HG02981 (cell line): ENCODE results near the gene RBBP4.
A peak's percentile ranks its signal among the peaks of the same experiment; 100 is the strongest.
"Not testable (repeated sequence)": the region's sequence is repeated elsewhere in the genome, so short reads cannot be mapped to it uniquely, and the experiment has no call there.

ENCODE experiments used
- ATAC-seq: cut with Tn5 transposase; IDR thresholded peaks from one replicate; pipeline ENCODE4 v1.9.1; 2021; ENCODE audit warnings: mild to moderate bottlenecking, moderate library complexity; ENCODE audit not compliant: unreplicated experiment

RBBP4 gene

GRCh38 chr1:32650752-32651460 is at the start of gene RBBP4:
Gene RBBP4 (plus strand): TSS chr1:32651208. CDS start chr1:32651307, 99 bp downstream.
- peak; percentile 79 for ATAC-seq

- no peak for ATAC-seq
Measured at GRCh38 chr1:32605711-32606424, 45.1 kb upstream of the RBBP4 start.

GRCh38 chr1:32606565-32607371 is 44.2 kb upstream of the RBBP4 start:
- ATAC-seq, result no peak

GRCh38 chr1:32609180-32609579 is 41.8 kb upstream of the RBBP4 start:
- ATAC-seq, result no peak

GRCh38 chr1:32611859-32612188 is 39.2 kb upstream of the RBBP4 start:
- no peak for ATAC-seq

GRCh38 chr1:32612189-32612881 is 38.7 kb upstream of the RBBP4 start:
- peak; percentile 73 for ATAC-seq

- ATAC-seq, result no peak
Measured at GRCh38 chr1:32613472-32613871, 37.5 kb upstream of the RBBP4 start.

- ATAC-seq, result no peak
Measured at GRCh38 chr1:32618673-32619221, 32.3 kb upstream of the RBBP4 start.

GRCh38 chr1:32619701-32620485 is 31.1 kb upstream of the RBBP4 start:
- peak; percentile 79 for ATAC-seq

GRCh38 chr1:32622205-32622604 is 28.8 kb upstream of the RBBP4 start:
- ATAC-seq, result no peak

- no peak for ATAC-seq
Measured at GRCh38 chr1:32622806-32623681, 28.0 kb upstream of the RBBP4 start.

GRCh38 chr1:32623775-32624174 is 27.2 kb upstream of the RBBP4 start:
- no peak for ATAC-seq

- no peak for ATAC-seq
Measured at GRCh38 chr1:32626176-32626575, 24.8 kb upstream of the RBBP4 start.

GRCh38 chr1:32627596-32628162 is 23.3 kb upstream of the RBBP4 start:
- ATAC-seq, result peak; percentile 77

- ATAC-seq, result not testable (repeated sequence)
Measured at GRCh38 chr1:32630173-32630572, 20.8 kb upstream of the RBBP4 start.

- no peak for ATAC-seq
Measured at GRCh38 chr1:32632829-32633228, 18.2 kb upstream of the RBBP4 start.

GRCh38 chr1:32635508-32636277 is 15.3 kb upstream of the RBBP4 start:
- no peak for ATAC-seq
